ENCODE results near the gene MEIS2.

Gene MEIS2

DNA sequence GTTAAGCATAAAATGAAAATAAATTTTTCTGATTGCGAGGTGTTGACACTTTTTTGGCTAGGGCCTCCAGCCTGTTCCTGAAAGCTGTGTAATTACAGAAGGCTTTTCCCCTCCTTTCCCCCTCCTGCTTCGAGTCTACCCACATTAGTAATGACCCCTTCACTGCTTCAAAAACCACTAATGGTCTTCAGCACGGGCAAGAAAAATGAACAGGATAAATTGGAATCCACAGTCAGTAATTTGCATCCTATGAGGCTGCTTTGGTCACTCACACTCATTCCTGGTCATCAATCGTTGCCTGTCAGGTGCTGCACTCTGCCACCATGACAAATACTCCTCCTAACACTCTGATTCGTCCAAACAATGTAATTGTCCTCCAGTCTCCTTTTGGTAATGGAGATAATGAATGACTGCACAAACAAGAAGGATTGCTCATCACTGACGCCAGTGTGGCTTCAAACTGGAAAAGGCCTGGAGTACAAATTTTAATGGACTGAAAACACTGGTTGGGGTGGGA lies 148.6 kb downstream of the MEIS2 start:
- DNase-seq = peak; percentile 97

GRCh38 chr15:36950371-36950770 lies 150.0 kb downstream of the MEIS2 start:
- DNase-seq = no peak

GRCh38 chr15:36948982-36949381 lies 151.4 kb downstream of the MEIS2 start:
- DNase-seq = no peak

DNA sequence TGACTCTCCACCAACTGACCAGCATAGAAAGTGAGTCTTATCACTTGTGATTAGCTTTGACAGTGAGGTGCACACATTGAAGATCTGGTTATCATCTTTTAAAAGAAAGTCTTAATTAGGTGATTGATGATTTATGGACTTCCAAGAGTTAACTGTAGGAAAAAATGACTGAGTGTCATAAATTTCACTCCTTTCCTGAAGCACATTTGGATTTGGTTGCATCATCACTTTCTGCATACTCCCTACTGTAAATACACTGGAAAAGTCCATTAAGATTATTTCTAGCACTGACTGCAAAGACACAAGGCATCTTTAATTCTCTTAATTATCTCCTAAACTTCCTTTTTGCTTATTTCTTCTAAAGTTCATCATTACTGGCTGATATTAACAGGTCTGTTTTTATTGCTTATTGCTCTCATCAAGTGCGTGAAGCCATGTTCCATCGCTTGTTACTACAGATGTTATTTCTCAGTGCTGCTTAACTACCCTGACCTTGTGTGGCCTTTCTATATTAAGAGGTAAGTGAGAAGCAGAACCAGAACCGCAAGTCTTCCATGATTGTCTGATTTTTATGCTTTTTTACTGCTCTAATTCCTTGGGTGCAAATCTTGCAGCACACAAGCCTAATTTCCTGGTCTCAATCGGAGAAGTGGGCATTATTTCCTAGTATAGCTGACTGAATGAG lies 153.2 kb downstream of the MEIS2 start:
- no peak for DNase-seq

DNA sequence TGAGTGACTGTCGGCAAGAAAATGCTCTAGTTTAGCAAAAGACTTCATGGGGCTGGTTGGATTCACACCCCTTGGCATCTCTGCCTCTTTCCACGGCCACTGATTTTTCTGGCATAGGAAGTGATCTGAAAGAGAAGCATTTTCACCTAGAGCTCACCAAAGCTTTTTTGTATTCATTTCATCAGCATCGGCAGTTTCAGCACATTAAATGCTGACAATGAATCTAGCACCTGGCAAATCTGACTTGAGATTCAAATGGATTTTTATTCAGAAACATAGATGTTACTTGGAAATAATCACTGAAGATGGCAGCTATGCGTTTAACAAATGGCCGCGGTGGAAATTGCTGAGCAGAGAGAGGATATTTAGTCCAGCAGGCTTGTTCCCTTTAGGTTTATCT lies 155.9 kb downstream of the MEIS2 start:
- no peak for DNase-seq

- no peak for DNase-seq
These were observed 156.6 kb downstream of the MEIS2 start for GRCh38 chr15:36943508-36944361.

DNA sequence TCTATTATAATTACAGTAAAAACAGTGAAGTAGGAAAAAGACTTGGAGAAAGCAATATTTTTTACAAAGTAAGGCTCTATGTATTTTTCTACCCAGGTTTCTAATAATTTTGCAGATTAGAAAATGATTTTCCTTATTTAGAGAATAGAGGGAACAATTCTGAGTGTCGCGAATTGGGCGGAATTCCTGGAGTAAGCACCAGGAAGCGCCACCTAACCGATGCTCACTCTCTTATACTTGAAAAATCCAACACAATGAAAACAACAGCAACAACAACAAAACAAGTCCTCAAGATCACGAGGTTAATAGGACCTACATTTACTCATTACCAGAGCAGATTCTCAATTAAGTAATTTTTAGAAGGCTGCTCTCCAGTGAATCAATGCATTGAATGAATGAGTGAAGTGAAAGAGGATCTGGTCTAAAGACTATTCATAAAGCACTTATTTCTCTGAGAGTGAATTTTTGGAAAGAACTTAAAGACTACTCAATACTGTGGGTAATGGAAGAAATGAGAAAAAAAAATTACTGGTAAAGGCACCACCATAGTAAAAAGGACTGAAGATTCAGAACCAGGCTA lies 158.0 kb downstream of the MEIS2 start:
- DNase-seq = no peak

DNA sequence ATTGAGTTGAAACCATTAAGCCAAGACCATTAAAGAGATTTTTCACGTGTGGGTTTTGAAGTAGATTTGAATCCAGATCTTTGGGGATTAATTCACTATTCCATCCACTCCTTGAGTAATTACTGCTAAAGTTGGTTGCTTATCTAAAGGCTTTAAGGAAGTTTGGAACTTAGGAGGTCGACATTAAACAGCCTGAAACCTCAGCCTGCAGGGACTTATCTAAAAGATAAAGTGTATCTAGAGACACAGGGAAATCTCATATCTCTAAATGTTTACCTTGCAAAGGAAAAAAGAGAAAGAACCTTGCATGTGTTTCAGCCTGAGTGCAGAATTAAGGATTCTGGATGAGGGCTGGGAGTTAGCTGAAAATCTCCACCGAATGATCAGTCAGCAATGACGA lies 158.6 kb downstream of the MEIS2 start:
- DNase-seq = no peak

DNA sequence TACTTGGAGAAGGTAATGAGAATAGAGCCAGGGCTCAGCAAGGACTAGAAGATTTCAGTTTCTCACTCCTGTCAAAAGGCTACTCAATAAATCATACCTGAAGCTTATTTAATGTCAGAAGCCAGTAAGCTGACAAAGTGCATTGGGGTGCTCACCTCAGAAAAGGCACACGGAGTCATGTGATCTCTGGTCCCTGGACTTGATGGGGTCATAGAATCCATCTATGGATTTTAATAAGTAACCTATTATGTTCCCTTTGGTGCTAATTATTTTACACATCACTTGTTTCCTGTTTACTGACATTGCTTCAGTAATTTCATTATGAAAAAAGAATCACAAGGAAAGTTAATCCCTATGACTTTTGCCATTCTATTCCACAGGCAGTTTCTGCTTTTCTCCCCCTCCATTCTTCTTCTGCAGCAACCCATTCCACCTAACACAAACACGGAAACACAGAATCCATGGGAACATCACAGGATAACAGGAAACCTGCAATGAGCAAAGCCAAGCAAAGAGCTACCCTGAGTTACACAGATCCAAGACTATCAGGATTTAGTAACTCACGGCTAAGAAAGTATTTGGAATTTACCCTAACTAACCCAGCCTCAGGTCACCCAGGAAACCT lies 159.6 kb downstream of the MEIS2 start:
- no peak for DNase-seq

DNA sequence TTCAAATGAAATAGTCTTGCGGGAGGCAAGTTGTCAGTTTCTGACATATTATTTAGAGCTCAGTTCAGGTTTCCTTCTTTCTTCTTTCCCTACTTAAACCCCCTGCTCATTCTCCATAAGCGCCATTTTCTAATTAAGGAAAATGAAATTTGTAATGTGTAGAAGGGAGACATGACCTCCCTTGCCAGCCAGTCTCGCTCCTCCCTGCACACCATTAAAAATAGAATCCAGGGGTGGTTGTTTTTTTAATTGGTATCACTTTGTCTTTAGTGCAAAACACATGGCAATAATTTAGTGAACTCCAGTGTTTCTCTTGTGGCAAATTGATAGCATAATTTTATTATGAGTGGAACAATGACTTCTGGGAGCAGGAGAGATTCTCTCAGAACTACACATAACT lies 160.1 kb downstream of the MEIS2 start:
- no peak for DNase-seq

- DNase-seq = no peak
These were observed 161.6 kb downstream of the MEIS2 start for GRCh38 chr15:36938764-36939163.

GRCh38 chr15:36938131-36938530 lies 162.2 kb downstream of the MEIS2 start:
- no peak for DNase-seq

- peak; percentile 70 for DNase-seq
These were observed 163.7 kb downstream of the MEIS2 start for GRCh38 chr15:36936613-36937012.

GRCh38 chr15:36933255-36933990 lies 166.9 kb downstream of the MEIS2 start:
- no peak for DNase-seq

DNA sequence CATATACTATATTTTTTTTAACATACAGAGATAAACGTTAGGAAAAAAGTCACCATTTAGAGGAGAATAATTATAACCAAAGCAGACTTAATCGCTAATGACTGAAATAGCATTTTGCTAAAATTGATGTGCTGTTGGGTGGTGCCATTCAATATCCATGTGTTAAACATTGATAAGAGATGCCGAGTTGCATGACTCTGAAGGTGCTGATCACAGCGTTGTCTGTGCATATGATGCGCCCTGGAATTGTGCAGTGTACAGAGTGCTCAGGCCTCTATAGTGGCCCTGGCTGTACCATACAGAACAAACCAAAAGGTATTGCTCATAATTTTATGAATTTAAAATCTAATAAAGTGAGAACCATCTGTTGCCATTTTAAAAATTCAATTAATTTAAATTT lies 168.3 kb downstream of the MEIS2 start:
- DNase-seq = no peak

DNA sequence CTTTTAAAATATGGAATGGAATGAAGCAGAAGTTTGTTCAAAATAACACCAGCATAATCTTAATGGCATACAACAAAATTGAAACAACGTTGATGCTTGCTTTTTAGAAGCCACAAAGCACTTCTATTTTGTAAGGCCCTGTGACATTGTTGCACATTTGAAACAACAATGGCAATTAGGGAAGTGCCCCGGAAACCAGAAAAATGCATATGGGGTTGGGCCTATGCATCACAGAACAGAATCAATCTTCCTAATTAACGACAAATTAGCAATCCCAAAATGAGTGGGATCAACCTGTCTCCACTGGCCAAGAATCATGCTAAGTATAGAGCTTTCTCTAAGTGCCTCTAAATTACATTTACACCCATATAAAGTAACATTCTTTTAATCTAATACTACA lies 168.9 kb downstream of the MEIS2 start:
- DNase-seq = no peak

GRCh38 chr15:36926427-36926825 lies 173.9 kb downstream of the MEIS2 start:
- DNase-seq = no peak

- DNase-seq = no peak
These were observed 174.5 kb downstream of the MEIS2 start for GRCh38 chr15:36925653-36926426.

DNA sequence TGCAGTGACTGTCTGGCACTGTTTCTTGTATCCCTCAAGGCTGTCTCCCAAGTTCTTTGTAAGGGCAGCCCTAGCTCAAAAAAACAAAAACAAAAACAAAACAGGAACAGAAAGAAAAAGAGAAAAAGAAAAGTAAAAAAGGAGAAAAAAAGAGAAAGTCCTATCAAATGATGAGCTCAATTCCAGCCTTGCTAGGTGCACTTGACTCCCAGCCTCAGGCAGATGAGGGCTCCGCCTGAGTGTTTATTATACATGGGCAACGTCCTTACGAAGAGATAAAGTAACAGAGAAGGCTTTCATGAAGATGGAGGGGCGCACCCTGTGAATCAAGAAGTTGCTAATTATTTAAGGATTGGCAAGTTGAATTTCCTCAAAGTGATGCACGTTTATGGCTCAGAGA lies 175.3 kb downstream of the MEIS2 start:
- DNase-seq = no peak

DNA sequence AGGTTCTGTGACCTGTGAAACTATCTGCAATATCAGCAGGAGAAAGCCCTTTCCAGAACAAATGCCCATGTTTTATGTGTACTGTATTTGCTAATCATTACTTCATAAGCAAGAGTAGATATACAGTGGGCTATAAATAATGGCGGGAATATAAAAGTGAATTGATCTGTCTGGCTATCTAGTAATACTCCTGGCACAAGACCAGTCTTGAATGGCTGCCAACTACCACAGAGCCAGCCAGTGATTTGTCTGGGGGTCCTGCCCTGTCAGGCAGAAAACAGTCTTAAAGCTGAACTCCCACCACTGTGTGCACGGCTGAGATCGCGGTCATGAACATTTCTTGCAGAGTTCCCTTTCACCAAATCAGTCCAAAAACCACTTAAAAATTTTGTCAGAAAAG lies 176.3 kb downstream of the MEIS2 start:
- DNase-seq = no peak

GRCh38 chr15:36921484-36922091 lies 178.8 kb downstream of the MEIS2 start:
- no peak for DNase-seq

All from fibroblast of skin of right quadriceps (primary cell).